GM18505 (cell line): Measurements from ENCODE around the gene PPP1R16B.
A peak's percentile ranks its signal among the peaks of the same experiment; 100 is the strongest.
"Not testable (repeated sequence)": the region's sequence is repeated elsewhere in the genome, so short reads cannot be mapped to it uniquely, and the experiment has no call there.

Experiments
- ATAC-seq: cut with Tn5 transposase; IDR thresholded peaks from one replicate; pipeline ENCODE4 v1.9.1; 2021; ENCODE audit not compliant: unreplicated experiment
- POLR2A ChIP-seq: IDR thresholded peaks from 4 replicates; pipeline ENCODE4 v1.6.1; 2011; ENCODE audit warnings: borderline replicate concordance; ENCODE audit not compliant: insufficient read depth, insufficient read length; ENCODE audit errors: extremely low read depth

The PPP1R16B gene

GRCh38 chr20:38805958-38806854, 709 bp downstream of the PPP1R16B start:
- ATAC-seq: peak; percentile 32
- peak; percentile 34 for TF ChIP-seq POLR2A

GRCh38 chr20:38806855-38807655, 1.6 kb downstream of the PPP1R16B start:
- ATAC-seq: peak; percentile 26
- TF ChIP-seq POLR2A: peak; percentile 78

- TF ChIP-seq POLR2A: no peak
Observed at GRCh38 chr20:38809942-38810341, 4.4 kb downstream of the PPP1R16B start.

GRCh38 chr20:38810926-38811630, 5.6 kb downstream of the PPP1R16B start:
- no peak for TF ChIP-seq POLR2A
- no peak for ATAC-seq

More at GRCh38 chr20:38809942-38810341, 4.4 kb downstream of the PPP1R16B start:
- no peak for ATAC-seq

- TF ChIP-seq POLR2A: no peak
- ATAC-seq: no peak
Observed at GRCh38 chr20:38811769-38812168, 6.3 kb downstream of the PPP1R16B start.

GRCh38 chr20:38812182-38812581, 6.7 kb downstream of the PPP1R16B start:
- no peak for ATAC-seq
- TF ChIP-seq POLR2A: peak; percentile 9

GRCh38 chr20:38812709-38813573, 7.4 kb downstream of the PPP1R16B start:
- ATAC-seq: no peak

GRCh38 chr20:38813574-38813962, 8.1 kb downstream of the PPP1R16B start:
- not testable (repeated sequence) for ATAC-seq

More at GRCh38 chr20:38812709-38813573, 7.4 kb downstream of the PPP1R16B start:
- peak; percentile 6 for TF ChIP-seq POLR2A

- no peak for ATAC-seq
- no peak for TF ChIP-seq POLR2A
Observed at GRCh38 chr20:38815446-38815845, 9.9 kb downstream of the PPP1R16B start.

GRCh38 chr20:38818113-38819065, 12.9 kb downstream of the PPP1R16B start:
- TF ChIP-seq POLR2A: no peak
- ATAC-seq: no peak

- TF ChIP-seq POLR2A: no peak
- ATAC-seq: no peak
Observed at GRCh38 chr20:38825571-38825900, 20.0 kb downstream of the PPP1R16B start.

GRCh38 chr20:38825901-38826625, 20.6 kb downstream of the PPP1R16B start:
- peak; percentile 36 for TF ChIP-seq POLR2A

More at GRCh38 chr20:38825901-38826625, 20.6 kb downstream of the PPP1R16B start:
- ATAC-seq: no peak
